NOMO-1 (cell line): ENCODE results near the gene ZNRF1.

ENCODE experiments used
- DNase-seq, 2 experiments: peaks; one replicate each; lab custom pipeline; 2025; ENCODE audit not compliant: unreplicated experiment in 2 of 2; lab: John Stamatoyannopoulos, UW

The ZNRF1 gene

DNA sequence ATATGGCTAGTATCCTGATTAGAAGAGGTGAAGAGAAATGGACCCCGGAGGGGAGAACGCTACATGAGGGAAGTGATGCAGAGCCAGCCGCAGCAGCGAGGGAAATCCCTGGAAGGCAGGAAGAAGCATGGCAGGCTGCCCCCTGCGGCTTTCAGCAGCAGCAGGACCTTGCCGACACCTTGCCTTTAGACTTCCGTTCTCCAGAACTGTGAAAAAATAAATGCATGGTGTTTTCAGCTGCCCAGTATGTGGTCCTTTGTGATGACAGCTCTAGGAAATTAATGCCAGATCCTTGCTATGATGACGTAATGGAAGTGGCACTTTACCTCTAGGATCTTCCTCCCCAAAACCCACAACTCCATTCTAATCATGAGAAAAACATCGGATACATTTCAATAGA is 139.8 kb downstream of the ZNRF1 start:
- DNase-seq, result no peak

- DNase-seq, result no peak
These were observed 140.7 kb downstream of the ZNRF1 start for GRCh38 chr16:75139498-75139897.

DNA sequence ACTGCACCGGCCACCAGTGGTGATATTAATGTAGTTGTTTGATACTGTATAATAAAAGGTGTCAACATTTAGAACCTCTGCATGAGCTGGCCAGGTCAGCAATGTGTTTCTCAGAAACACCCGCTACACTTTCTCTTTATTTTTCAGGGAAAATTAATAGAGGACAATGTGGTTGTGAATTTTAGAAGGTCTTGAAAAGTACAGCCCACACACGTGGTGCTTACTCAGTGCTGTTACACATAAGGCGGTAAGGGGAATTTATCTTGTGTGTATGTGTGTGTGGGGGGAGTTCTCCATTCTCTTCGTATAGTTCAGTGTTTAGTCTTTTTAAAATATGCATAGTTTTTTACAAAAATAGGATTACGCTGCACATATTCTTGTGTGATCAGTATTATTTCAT is 145.1 kb downstream of the ZNRF1 start:
- DNase-seq, result no peak

GRCh38 chr16:75147968-75148310 is 149.1 kb downstream of the ZNRF1 start:
- no peak for DNase-seq

GRCh38 chr16:75148311-75149195 is 149.7 kb downstream of the ZNRF1 start, which contains the start of gene ZFP1:
ZFP1 (plus strand) TSS chr16:75148524; CDS start chr16:75152952, 4,428 bp downstream.
- peak; percentile 81 to 86 for DNase-seq

GRCh38 chr16:75151798-75152197 is 153.0 kb downstream of the ZNRF1 start:
- no peak for DNase-seq

DNA sequence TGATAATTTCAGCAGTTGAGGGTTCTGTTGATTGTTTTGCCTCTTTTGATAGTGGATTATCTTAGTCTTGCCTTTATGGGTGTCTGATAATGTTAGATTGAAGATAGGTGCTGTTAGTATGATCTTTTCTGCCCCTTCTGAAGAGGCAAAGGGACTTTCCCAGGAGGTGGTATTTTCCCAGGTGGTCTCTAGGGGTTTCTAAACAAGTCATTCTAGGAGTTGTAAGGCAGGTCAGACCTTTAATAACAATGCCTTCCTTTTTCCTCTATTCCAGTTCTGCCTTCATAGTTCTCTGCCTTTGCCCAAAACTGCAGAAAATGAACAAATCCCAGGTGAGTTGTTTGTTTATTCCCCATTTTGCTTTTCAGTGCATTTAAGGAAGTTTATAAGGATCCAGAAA is 153.8 kb downstream of the ZNRF1 start:
- DNase-seq, result no peak

- no peak for DNase-seq
These were observed 161.6 kb downstream of the ZNRF1 start for GRCh38 chr16:75160386-75160785.
